ENCODE results near the gene TOP1. TPM values are rescaled to one million over a fixed set of nuclear protein-coding genes. Genes with fewer than 3 reads are reported as not detected.

The TOP1 gene
- total RNA-seq, 1 experiment from 2014 or later, result 125 TPM

DNA sequence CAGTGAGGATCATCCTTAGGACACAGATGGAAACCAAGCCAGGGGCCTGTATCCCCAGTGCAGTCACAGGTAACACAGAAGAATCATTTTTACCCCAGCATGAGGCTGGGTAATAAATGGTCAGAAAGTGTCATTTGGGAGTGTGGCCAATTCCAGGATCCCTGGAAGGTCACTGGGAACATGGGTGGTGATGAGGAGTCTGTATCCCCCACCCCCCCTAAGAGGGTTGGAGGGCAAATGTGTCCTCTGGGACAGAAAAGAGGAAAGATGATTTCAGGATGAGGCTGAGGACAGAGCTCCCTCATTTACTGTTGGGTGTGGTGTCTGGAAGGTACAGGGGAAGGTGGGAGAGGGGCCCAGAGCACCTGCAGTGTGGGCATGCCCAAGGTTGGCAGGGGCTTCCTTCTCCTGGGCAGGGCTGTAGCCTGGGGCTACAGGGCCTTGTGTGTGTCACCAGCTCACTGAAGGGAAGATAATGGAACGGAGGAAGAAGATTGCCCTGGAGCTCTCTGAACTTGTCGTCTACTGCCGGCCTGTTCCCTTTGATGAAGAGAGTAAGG is 143.2 kb downstream of the TOP1 start:
- DNase-seq (ENCODE audit: low spot score), result no peak
- Histone ChIP-seq H3K9me3 (ENCODE audit: low read depth, low read length, poor library complexity, severe bottlenecking) (no peaks in the 10 kb centered on the region), H3K27me3 (replicated peaks; ENCODE audit: insufficient read depth, low read depth, low read length, poor library complexity) (no peaks in the 10 kb centered on the region), H3K36me3 (ENCODE audit: insufficient read depth, low read length, poor library complexity, severe bottlenecking) (peaks cover 79% of the 10 kb centered on the region), H3K4me3 (ENCODE audit: low read depth, low read length, poor library complexity, severe bottlenecking) (no peak overlapping the region), H3K4me1 (ENCODE audit: insufficient read depth, low read length, poor library complexity, severe bottlenecking) (no peaks in the 10 kb centered on the region), H3K27ac (ENCODE audit: low read depth, low read length, poor library complexity, severe bottlenecking) (no peak overlapping the region)
- TF ChIP-seq, protein P1, sequence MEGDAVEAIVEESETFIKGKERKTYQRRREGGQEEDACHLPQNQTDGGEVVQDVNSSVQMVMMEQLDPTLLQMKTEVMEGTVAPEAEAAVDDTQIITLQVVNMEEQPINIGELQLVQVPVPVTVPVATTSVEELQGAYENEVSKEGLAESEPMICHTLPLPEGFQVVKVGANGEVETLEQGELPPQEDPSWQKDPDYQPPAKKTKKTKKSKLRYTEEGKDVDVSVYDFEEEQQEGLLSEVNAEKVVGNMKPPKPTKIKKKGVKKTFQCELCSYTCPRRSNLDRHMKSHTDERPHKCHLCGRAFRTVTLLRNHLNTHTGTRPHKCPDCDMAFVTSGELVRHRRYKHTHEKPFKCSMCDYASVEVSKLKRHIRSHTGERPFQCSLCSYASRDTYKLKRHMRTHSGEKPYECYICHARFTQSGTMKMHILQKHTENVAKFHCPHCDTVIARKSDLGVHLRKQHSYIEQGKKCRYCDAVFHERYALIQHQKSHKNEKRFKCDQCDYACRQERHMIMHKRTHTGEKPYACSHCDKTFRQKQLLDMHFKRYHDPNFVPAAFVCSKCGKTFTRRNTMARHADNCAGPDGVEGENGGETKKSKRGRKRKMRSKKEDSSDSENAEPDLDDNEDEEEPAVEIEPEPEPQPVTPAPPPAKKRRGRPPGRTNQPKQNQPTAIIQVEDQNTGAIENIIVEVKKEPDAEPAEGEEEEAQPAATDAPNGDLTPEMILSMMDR (conservative IDR thresholded peaks at IDR 0.05; ENCODE audit: low read depth, low read length), result no peak
- TF ChIP-seq EZH2 (IDR thresholded peaks at IDR 0.05; ENCODE audit: borderline replicate concordance, low read depth, low read length, poor library complexity, severe bottlenecking), result no peak
- intact Hi-C loops (cut with micrococcal nuclease; ENCODE audit: unreplicated experiment), result no loop called here
- no TSS peak for BruUV-seq (replicated peaks)
- POLR2A ChIA-PET (ENCODE audit: low non-redundant PET), result no interaction called here
- CTCF ChIA-PET, result interaction anchor here (0.9 kb wide), 1 partner anchor 169 kb away, joined by 8 read pairs; the partner anchor contains the start of gene LPIN3

DNA sequence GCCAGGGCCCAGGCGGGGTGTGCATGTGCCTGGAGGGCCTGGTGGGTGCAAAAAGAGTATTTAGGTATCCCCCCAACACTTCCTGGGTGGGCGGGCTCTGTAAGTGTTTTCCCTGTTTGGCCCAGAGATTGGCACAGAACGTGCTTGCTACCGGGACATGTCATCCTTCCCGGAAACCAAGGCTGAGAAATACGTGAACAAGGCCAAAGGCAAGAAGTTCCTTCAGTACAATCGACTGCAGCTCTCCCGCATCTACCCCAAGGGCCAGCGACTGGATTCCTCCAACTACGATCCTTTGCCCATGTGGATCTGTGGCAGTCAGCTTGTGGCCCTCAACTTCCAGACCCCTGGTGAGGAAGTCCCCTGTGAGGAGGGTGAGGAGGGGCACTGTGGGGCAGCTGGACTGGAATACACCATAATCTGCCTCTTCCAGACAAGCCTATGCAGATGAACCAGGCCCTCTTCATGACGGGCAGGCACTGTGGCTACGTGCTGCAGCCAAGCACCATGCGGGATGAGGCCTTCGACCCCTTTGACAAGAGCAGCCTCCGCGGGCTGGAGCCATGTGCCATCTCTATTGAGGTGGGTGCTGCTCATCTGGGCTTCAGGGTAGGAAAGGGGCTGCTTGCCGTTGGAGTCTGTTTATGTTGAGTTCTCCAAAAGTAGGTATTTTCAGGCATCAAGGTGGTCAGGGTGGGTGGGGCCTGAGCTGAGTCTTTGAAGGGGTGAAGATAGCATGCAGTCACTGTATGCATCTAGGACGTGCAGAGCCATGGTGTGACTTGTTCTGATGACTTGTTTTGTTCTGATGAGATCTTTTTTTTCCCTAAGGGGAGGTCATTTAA is 143.9 kb downstream of the TOP1 start:
- no peak for DNase-seq (ENCODE audit: low spot score)
- H3K4me1 ChIP-seq (ENCODE audit: insufficient read depth, low read length, poor library complexity, severe bottlenecking), result no peaks in the 10 kb centered on the region
- ChIA-PET CTCF (interaction anchor here (0.5 to 1.0 kb wide), 10 partner anchors 9 to 182 kb away, joined by 3 to 15 read pairs (median 4); partner anchors contain the start of gene LPIN3), POLR2A (ENCODE audit: low non-redundant PET) (no interaction called here)
- no peak for TF ChIP-seq EZH2 (IDR thresholded peaks at IDR 0.05; ENCODE audit: borderline replicate concordance, low read depth, low read length, poor library complexity, severe bottlenecking)
- TF ChIP-seq, protein P1 (conservative IDR thresholded peaks at IDR 0.05; ENCODE audit: low read depth, low read length), result no peak
- no peak overlapping the region for H3K4me3 ChIP-seq (ENCODE audit: low read depth, low read length, poor library complexity, severe bottlenecking)
- no TSS peak for BruUV-seq (replicated peaks)
- H3K27ac ChIP-seq (ENCODE audit: low read depth, low read length, poor library complexity, severe bottlenecking), result no peak overlapping the region
- no peaks in the 10 kb centered on the region for H3K9me3 ChIP-seq (ENCODE audit: low read depth, low read length, poor library complexity, severe bottlenecking)
- no peaks in the 10 kb centered on the region for H3K27me3 ChIP-seq (replicated peaks; ENCODE audit: insufficient read depth, low read depth, low read length, poor library complexity)
- H3K36me3 ChIP-seq (ENCODE audit: insufficient read depth, low read length, poor library complexity, severe bottlenecking), result peaks cover 72% of the 10 kb centered on the region
- intact Hi-C loops (cut with micrococcal nuclease; ENCODE audit: unreplicated experiment), result loop anchor here (1.0 kb wide), 2 partner anchors 60 to 168 kb away; partner anchors contain the start of gene LPIN3

DNA sequence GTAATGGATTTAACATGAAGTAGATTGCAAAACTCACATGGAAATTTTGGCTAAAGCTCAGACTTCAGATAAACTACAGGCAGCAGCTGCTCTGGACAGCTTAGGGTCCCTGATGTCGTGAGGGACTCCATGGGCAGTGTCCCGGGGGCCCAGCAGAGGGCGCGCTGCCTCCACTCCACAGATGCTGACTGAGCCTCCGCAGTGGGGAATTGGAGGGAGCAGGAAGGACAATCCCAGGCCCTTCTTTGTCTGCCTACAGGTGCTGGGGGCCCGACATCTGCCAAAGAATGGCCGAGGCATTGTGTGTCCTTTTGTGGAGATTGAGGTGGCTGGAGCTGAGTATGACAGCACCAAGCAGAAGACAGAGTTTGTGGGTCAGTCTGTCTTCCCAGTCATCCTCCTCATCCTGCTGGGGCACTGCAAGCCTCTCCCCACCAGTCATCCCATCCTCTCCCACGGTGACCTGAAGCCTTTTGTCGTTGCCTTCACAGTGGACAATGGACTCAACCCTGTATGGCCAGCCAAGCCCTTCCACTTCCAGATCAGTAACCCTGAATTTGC is 144.6 kb downstream of the TOP1 start:
- ChIA-PET CTCF (interaction anchor here (0.5 to 1.0 kb wide), 10 partner anchors 8 to 195 kb away, joined by 3 to 15 read pairs (median 4); partner anchors contain the start of gene LPIN3), POLR2A (ENCODE audit: low non-redundant PET) (no interaction called here)
- H3K9me3 ChIP-seq (ENCODE audit: low read depth, low read length, poor library complexity, severe bottlenecking), result no peaks in the 10 kb centered on the region
- H3K4me3 ChIP-seq (ENCODE audit: low read depth, low read length, poor library complexity, severe bottlenecking), result no peak overlapping the region
- peaks cover 5% of the 10 kb centered on the region for H3K4me1 ChIP-seq (ENCODE audit: insufficient read depth, low read length, poor library complexity, severe bottlenecking)
- peaks cover 66% of the 10 kb centered on the region for H3K36me3 ChIP-seq (ENCODE audit: insufficient read depth, low read length, poor library complexity, severe bottlenecking)
- intact Hi-C loops (cut with micrococcal nuclease; ENCODE audit: unreplicated experiment), result loop anchor here (1.0 kb wide), 2 partner anchors 59 to 167 kb away; partner anchors contain the start of gene LPIN3
- TF ChIP-seq EZH2 (IDR thresholded peaks at IDR 0.05; ENCODE audit: borderline replicate concordance, low read depth, low read length, poor library complexity, severe bottlenecking), result no peak
- TF ChIP-seq, protein P1 (conservative IDR thresholded peaks at IDR 0.05; ENCODE audit: low read depth, low read length), result peak; percentile 94
- H3K27ac ChIP-seq (ENCODE audit: low read depth, low read length, poor library complexity, severe bottlenecking), result no peak overlapping the region
- no TSS peak for BruUV-seq (replicated peaks)
- peak; percentile 78 for DNase-seq (ENCODE audit: low spot score)
- no peaks in the 10 kb centered on the region for H3K27me3 ChIP-seq (replicated peaks; ENCODE audit: insufficient read depth, low read depth, low read length, poor library complexity)
